Adipocyte (in vitro differentiated cells): ENCODE measurements around the gene IFNL1.

Source experiments
- DNase-seq: peaks from one replicate; pipeline ENCODE4 v3.0.0-alpha.2; 2015; ENCODE audit warnings: low read depth
- H3K27me3 ChIP-seq: replicated peaks from 2 replicates; pipeline ENCODE4 v1.7.0; 2013; ENCODE audit warnings: mild to moderate bottlenecking, low read length, moderate library complexity; ENCODE audit not compliant: control insufficient read depth, insufficient read depth
- H3K36me3 ChIP-seq: 2 replicates; pipeline ENCODE4 v1.7.0; 2013; ENCODE audit warnings: low read length, mild to moderate bottlenecking, moderate library complexity; ENCODE audit not compliant: control insufficient read depth, insufficient read depth, severe bottlenecking
- H3K4me1 ChIP-seq: 2 replicates; pipeline ENCODE4 v1.7.0; 2013; ENCODE audit warnings: mild to moderate bottlenecking, low read length, moderate library complexity; ENCODE audit not compliant: control insufficient read depth, insufficient read depth
- H3K4me3 ChIP-seq: 2 replicates; pipeline ENCODE4 v1.7.0; 2013; ENCODE audit warnings: mild to moderate bottlenecking, low read length, moderate library complexity
- H3K9ac ChIP-seq: 2 replicates; pipeline ENCODE4 v1.7.0; 2013; ENCODE audit warnings: mild to moderate bottlenecking, low read length, moderate library complexity
- H3K9me3 ChIP-seq: 2 replicates; pipeline ENCODE4 v1.7.0; 2013; ENCODE audit warnings: mild to moderate bottlenecking, low read length, moderate library complexity; ENCODE audit not compliant: control insufficient read depth

IFNL1 gene

DNA sequence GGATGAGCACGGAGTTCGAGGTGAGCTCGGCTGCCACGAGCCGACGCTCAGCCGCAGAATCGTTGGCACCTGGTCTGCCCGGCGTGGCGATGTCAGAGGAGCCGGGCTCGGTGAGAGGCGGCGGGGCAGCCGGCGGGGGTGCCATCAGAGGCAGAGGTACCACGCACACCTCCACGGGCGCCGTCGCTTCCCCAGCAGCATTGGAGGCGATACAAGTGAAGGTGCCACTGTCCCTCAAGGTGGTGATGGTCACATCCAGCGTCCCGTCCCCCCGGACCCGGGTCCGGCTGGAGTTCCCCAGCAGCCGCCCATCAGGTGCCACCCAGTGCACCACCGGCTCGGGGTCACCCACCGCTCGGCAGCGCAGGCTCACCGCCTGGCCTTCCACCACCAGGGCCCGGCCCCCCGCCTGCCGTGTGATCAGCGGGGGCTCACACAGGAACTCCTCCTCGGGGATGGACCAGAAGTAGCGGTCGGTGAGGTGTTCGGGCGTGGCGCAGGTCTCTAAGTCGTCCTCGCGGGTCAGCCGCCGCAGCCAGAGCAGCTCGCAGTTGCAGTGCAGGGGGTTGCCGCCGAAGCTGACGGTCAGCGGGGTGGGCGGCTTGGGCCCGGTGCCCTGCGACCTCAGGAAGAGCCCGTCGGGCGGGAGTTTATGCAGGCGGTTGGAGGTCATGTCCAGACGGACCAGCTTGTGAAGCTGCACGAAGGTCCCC, 18.0 kb downstream of the IFNL1 start:
- peaks cover 13% of the 10 kb centered on the region for H3K27me3 ChIP-seq
- no peak overlapping the region for H3K4me3 ChIP-seq
- DNase-seq, result no peak
- H3K36me3 ChIP-seq, result no peaks in the 10 kb centered on the region
- no peaks in the 10 kb centered on the region for H3K9me3 ChIP-seq
- H3K4me1 ChIP-seq, result no peaks in the 10 kb centered on the region
- H3K9ac ChIP-seq, result no peak overlapping the region

- Histone ChIP-seq H3K4me1 (peaks cover 3% of the 10 kb centered on the region), H3K27me3 (peaks cover 13% of the 10 kb centered on the region), H3K4me3 (no peak overlapping the region), H3K9ac (no peak overlapping the region), H3K9me3 (no peaks in the 10 kb centered on the region), H3K36me3 (no peaks in the 10 kb centered on the region)
- no peak for DNase-seq
Measured at GRCh38 chr19:39315933-39316332, 19.7 kb downstream of the IFNL1 start.

DNA sequence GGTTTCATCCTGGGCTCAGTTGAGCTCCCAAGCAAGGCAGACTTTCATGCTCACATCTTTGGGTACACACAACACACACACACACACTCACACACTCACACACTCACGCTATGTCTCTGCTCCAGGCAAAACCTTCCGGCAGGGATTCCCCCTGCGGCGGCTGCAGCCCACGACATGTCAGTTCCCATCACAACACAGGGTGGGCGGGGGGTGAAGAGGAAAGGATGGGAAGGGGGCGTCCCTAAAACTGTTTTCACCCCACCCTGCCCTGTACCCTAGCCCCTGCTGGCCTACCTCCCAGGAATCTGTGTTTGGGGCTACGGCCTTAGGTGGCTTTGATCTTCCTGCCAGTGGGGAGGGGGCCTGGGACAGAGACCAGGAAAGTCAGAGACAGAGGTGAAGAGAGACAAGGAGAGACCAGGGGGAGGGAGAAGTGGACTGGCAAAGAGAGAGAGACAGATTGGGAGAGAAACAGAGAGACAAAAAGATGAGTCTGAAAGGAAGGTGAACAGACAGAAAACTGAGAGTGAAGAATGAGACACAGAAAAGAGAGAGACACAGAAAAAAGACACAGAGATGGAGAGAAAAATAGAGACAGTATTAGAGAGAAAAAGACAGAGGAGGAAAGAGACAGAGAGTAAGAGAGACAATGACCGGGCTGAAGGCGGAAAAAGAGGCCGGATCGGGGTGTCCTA, 20.6 kb downstream of the IFNL1 start:
- Histone ChIP-seq H3K9me3 (no peaks in the 10 kb centered on the region), H3K4me1 (peaks cover 3% of the 10 kb centered on the region), H3K4me3 (no peak overlapping the region), H3K36me3 (no peaks in the 10 kb centered on the region), H3K9ac (no peak overlapping the region), H3K27me3 (peaks cover 13% of the 10 kb centered on the region)
- DNase-seq, result no peak

GRCh38 chr19:39317476-39317875, 21.3 kb downstream of the IFNL1 start:
- Histone ChIP-seq H3K4me3 (no peak overlapping the region), H3K9me3 (no peaks in the 10 kb centered on the region), H3K4me1 (peaks cover 3% of the 10 kb centered on the region), H3K36me3 (no peaks in the 10 kb centered on the region), H3K9ac (no peak overlapping the region), H3K27me3 (peaks cover 13% of the 10 kb centered on the region)
- no peak for DNase-seq

DNA sequence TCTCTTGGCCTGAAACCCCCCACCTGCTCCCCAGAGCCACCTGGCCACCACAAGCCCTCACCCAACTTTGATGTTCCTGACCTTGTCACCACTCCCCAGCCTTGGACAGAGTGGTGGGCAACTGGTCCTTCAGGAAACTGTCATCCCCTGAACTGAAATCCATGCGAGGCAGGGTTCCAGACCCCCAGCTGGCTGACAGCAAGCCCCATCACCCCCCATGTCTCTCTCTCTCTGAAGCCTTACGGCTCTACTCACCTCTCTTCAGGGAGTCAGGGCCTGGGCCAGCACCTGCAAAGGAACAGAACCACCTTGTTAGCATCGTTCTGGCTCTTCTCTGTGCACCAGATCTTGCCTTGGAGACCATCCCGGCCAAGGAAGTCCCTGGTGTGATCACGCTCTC, 21.9 kb downstream of the IFNL1 start:
- Histone ChIP-seq H3K4me3 (no peak overlapping the region), H3K9me3 (no peaks in the 10 kb centered on the region), H3K27me3 (peaks cover 13% of the 10 kb centered on the region), H3K4me1 (peaks cover 3% of the 10 kb centered on the region), H3K36me3 (no peaks in the 10 kb centered on the region), H3K9ac (no peak overlapping the region)
- DNase-seq, result no peak

DNA sequence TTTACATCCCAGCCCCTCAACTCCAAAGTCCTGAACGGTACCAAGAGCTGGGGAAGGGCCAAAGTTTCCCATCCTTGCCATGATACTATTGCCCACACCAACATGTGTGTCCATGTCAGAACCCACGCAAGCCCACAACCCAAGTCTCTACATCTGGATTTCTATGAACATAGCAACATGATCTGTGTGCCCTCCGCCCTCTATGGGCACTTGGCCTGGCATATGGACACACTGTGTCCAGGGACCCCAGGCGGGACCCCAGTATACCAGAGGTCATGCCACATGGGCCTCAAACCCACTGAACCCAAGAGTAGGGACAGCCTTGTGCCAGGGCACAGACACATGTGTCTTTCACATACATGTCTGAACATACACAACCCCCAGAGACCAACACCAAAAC, 22.5 kb downstream of the IFNL1 start:
- Histone ChIP-seq H3K4me1 (peaks cover 3% of the 10 kb centered on the region), H3K9me3 (no peaks in the 10 kb centered on the region), H3K36me3 (no peaks in the 10 kb centered on the region), H3K27me3 (peaks cover 13% of the 10 kb centered on the region), H3K9ac (no peak overlapping the region), H3K4me3 (no peak overlapping the region)
- DNase-seq, result no peak

- no peak for DNase-seq
- H3K27me3 ChIP-seq, result peaks cover 13% of the 10 kb centered on the region
- peaks cover 3% of the 10 kb centered on the region for H3K4me1 ChIP-seq
- no peak overlapping the region for H3K4me3 ChIP-seq
- no peaks in the 10 kb centered on the region for H3K9me3 ChIP-seq
- H3K9ac ChIP-seq, result no peak overlapping the region
- no peaks in the 10 kb centered on the region for H3K36me3 ChIP-seq
Measured at GRCh38 chr19:39319098-39319891, 23.1 kb downstream of the IFNL1 start.

DNA sequence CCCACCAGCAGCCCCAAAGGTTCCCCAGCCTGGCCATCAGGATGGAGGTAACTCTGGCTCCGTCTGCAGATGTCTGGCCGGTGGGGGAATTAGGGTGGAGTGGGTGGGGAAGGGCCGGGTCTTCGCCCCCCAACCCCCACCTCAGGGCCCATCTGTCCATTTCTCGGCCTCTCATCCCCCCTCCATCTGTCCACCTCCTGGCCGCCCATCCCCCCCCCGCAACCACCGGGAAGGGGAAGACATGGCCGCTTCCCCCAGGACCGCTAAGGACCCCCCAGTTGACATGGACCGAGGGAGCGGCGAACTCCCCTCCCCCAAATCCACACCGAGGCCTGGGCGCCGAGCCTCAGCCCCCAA, 23.7 kb downstream of the IFNL1 start:
- H3K27me3 ChIP-seq, result peaks cover 13% of the 10 kb centered on the region
- no peaks in the 10 kb centered on the region for H3K36me3 ChIP-seq
- no peak for DNase-seq
- peak overlapping the region; percentile 72 for H3K4me3 ChIP-seq
- H3K4me1 ChIP-seq, result peaks cover 3% of the 10 kb centered on the region
- H3K9ac ChIP-seq, result no peak overlapping the region
- H3K9me3 ChIP-seq, result no peaks in the 10 kb centered on the region

DNA sequence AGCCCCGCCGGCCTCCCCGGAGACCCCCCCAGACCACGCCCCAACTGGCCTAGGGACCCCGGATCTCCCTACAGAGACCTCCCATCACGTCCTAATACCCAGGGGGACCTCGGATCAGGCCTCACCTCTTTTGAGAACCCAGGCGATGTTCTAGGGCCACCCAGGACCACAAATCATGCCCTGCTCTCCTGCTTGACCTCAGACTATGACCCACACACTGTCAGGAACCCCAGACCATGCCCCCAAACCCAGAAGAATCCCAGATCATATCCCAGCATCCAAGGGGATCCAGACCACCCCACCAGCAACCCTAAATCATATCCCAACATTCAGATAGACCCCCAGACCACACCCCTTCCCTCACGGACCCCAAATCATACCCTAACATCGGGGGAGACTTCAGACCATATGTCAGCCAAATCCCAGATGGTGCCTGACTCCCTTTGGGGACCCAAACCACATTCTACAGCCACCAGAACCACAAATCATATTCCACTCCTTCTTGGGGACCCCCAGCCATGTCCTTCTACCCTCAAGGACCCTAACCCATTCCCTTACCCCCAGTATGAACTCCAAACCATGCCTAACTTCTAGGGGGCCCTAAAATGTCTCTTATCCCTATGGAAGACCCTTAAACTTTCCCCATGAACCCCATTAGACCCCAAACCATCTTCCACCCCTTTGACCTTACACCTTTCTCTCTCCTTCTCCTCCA, 25.1 kb downstream of the IFNL1 start:
- no peaks in the 10 kb centered on the region for H3K9me3 ChIP-seq
- H3K27me3 ChIP-seq, result peaks cover 13% of the 10 kb centered on the region
- DNase-seq, result no peak
- H3K4me1 ChIP-seq, result peaks cover 3% of the 10 kb centered on the region
- no peak overlapping the region for H3K9ac ChIP-seq
- H3K4me3 ChIP-seq, result no peak overlapping the region
- H3K36me3 ChIP-seq, result no peaks in the 10 kb centered on the region

DNA sequence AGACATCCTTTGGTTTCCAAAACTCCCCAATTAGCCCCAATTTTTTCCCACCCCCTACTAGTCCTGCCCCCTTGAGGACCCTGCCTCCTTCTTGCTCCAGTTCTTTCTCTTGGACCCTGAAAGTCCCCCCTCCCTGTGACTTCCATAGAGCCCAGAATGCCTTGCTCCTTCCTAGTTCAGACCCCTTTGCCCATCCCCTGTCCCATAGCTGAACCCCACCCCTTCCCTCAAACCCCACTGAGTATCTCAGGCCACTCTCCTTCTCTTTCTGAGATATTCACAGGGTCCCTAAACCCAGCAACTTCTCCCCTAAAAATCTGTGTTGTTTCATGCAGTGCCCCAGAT, 25.6 kb downstream of the IFNL1 start:
- no peak for DNase-seq
- H3K9ac ChIP-seq, result no peak overlapping the region
- H3K27me3 ChIP-seq, result peaks cover 13% of the 10 kb centered on the region
- H3K9me3 ChIP-seq, result no peaks in the 10 kb centered on the region
- no peak overlapping the region for H3K4me3 ChIP-seq
- H3K36me3 ChIP-seq, result no peaks in the 10 kb centered on the region
- peaks cover 3% of the 10 kb centered on the region for H3K4me1 ChIP-seq

- Histone ChIP-seq H3K4me1 (peaks cover 3% of the 10 kb centered on the region), H3K9me3 (no peaks in the 10 kb centered on the region), H3K9ac (no peak overlapping the region), H3K27me3 (no peaks in the 10 kb centered on the region), H3K36me3 (no peaks in the 10 kb centered on the region), H3K4me3 (no peak overlapping the region)
- DNase-seq, result no peak
Measured at GRCh38 chr19:39324242-39324842, 28.1 kb downstream of the IFNL1 start.
